ENCODE measurements around the gene SDHB. TPM values are rescaled to one million over a fixed set of nuclear protein-coding genes. Genes with fewer than 3 reads are reported as not detected.

The SDHB gene
- total and polyA plus RNA-seq, 10 of the 15 experiments (the other 5 are each of a cell fraction or from before 2014, with no cell fraction given) = 101 to 319 (median 188) TPM

- TF ChIP-seq ZBED1 (IDR thresholded peaks at IDR 0.05; ENCODE audit: borderline replicate concordance) = no peak
- TF ChIP-seq NBN (IDR thresholded peaks at IDR 0.05) = no peak
- TF ChIP-seq SKIL (IDR thresholded peaks at IDR 0.05; ENCODE audit: low read depth, poor library complexity, severe bottlenecking) = no peak
- no peak for TF ChIP-seq MYB (IDR thresholded peaks at IDR 0.05; ENCODE audit: borderline replicate concordance, low read depth, low read length)
- TF ChIP-seq PBX3 (IDR thresholded peaks at IDR 0.05; ENCODE audit: insufficient replicate concordance, low read depth, low read length) = no peak
Observed at GRCh38 chr1:16983649-16984048, 70.2 kb downstream of the SDHB start (continued).

GRCh38 chr1:16982902-16983301 is 70.9 kb downstream of the SDHB start:
- intact Hi-C loops (cut with micrococcal nuclease; ENCODE audit: unreplicated experiment) = no loop called here
- SMC1A ChIA-PET (ENCODE audit: uncharacterized antibody, unreplicated experiment) = interaction anchor here (0.6 kb wide), 1 partner anchor 30 kb away, joined by 3 read pairs; no protein-coding TSS in a partner anchor
- no peak for TF ChIP-seq ATF2 (IDR thresholded peaks at IDR 0.05; ENCODE audit: low read length)
- no peak for TF ChIP-seq HSF1 (IDR thresholded peaks at IDR 0.05; ENCODE audit: low read depth, low read length)
- no peak for TF ChIP-seq CUX1 (IDR thresholded peaks at IDR 0.05; ENCODE audit: insufficient replicate concordance, low read depth, low read length)
- no peak for TF ChIP-seq SUZ12 (IDR thresholded peaks at IDR 0.05; ENCODE audit: unreplicated experiment)
- no peak for TF ChIP-seq CREM (IDR thresholded peaks at IDR 0.05; ENCODE audit: low read depth)
- no peak for TF ChIP-seq POU2F2 (IDR thresholded peaks at IDR 0.05; ENCODE audit: borderline replicate concordance, low read depth, low read length)

More at GRCh38 chr1:16982902-16983301, 70.9 kb downstream of the SDHB start:
- Histone ChIP-seq H3K79me2 (ENCODE audit: control insufficient read depth, insufficient read depth, low read length) (no peaks in the 10 kb centered on the region), H3K9ac (ENCODE audit: control insufficient read depth, insufficient read depth, low read length) (no peak overlapping the region), H2AFZ (ENCODE audit: control insufficient read depth, low read depth, low read length) (no peak overlapping the region), H3K4me3 (no peak overlapping the region), H3K27me3 (replicated peaks in 1 of 2; ENCODE audit: control insufficient read depth in 2 of 2, insufficient read depth in 2 of 2, low read length in 1 of 2) (peaks cover 7 to 13% of the 10 kb centered on the region in 2 experiments; a peak in 3 of 4 replicates), H3K4me1 (ENCODE audit: control insufficient read depth, insufficient read depth, low read length) (no peaks in the 10 kb centered on the region), H3K4me2 (ENCODE audit: control insufficient read depth, insufficient read depth) (no peak overlapping the region), H3K36me3 (ENCODE audit: control insufficient read depth in 2 of 2, insufficient read depth in 2 of 2, low read length in 1 of 2) (no peaks in the 10 kb centered on the region), H4K20me1 (ENCODE audit: control insufficient read depth, insufficient read depth) (no peaks in the 10 kb centered on the region), H3K9me3 (replicated peaks; ENCODE audit: control insufficient read depth, insufficient read depth, low read length) (no peaks in the 10 kb centered on the region), H3K27ac (ENCODE audit: control insufficient read depth, insufficient read depth) (no peak overlapping the region)
- ATAC-seq = no peak
- CTCF ChIA-PET = no interaction called here
- no peak for FAIRE-seq
- in situ Hi-C loops (cut with MboI) = no loop called here
- POLR2A ChIA-PET = no interaction called here
- RAD21 ChIA-PET (ENCODE audit: unreplicated experiment) = no interaction called here
- BruUV-seq (replicated peaks) = no TSS peak
- WGBS (ENCODE audit: insufficient coverage, insufficient replicate concordance, low lambda C conversion rate, missing lambda C conversion rate) = 32% methylated on average over 11 of the region's 11 CpGs
- no peak for DNase-seq (ENCODE audit: low read depth, low spot score)

All from GM12878 (cell line).